ENCODE results near the gene AIP. TPM values are rescaled to one million over a fixed set of nuclear protein-coding genes. Genes with fewer than 3 reads are reported as not detected.

AIP gene
- total RNA-seq (2022; extraction: Qiagen RNA extraction): 40.6 to 43.2 TPM (median 43.0 TPM) in 5 replicates

GRCh38 chr11:67482827-67483798, at the start of gene AIP:
Gene AIP (plus strand): TSS chr11:67483026. CDS start chr11:67483159, 133 bp downstream.

GRCh38 chr11:67437082-67437808, 45.6 kb upstream of the AIP start, which contains the start of gene PTPRCAP:
Gene PTPRCAP (minus strand): TSS chr11:67437682. CDS start chr11:67437619, 63 bp downstream.

GRCh38 chr11:67452141-67452952, 30.5 kb upstream of the AIP start, which contains the start of gene GPR152:
Gene GPR152 (minus strand): TSS chr11:67452729. CDS start chr11:67452724, 5 bp downstream.

GRCh38 chr11:67455054-67455453, 27.8 kb upstream of the AIP start, which contains the start of gene CABP4:
Gene CABP4 (plus strand): TSS chr11:67455354. CDS start chr11:67455424, 70 bp downstream.

DNA sequence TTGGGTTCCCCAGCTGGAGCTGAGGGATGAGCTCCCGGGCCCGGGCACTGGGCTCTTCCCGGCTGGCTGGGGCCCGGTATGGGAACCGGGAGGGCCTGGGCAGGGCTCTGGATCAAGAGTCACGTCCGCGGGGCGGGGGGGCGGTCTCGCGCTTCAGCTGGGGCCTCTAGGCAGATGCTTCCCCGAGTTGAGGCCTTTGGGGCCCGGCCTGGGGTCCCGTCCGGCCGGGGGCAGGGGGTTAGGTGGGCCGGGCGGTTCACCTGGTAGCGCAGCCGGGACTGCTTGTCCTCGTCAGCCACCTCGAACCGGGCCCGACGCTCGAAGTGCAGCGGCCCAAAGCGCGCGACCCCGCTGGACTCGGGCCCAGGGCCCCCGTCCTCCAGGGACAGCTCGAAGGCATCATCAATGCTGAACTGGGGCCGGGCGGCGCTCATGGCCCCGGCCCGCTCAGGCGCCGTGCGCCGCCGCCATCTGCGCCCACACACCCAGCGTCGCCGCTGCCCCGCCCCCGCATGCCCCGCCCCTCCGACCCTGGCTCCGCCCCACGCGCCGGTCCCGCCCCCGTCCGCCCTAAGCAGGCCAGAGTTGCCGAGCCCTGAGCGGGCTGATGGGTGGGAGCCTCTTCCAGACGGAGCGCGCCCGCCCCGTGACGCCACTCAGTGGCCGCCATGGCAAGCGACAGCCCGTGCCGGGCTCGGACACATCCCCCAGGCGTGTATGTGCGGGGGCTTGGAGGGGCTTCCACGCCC, 13.9 kb upstream of the AIP start, which contains the start of gene TMEM134:
TMEM134 (minus strand) TSS at position 493 of the 749 bp plus-strand sequence; CDS start at position 434, 59 bp downstream.

DNA sequence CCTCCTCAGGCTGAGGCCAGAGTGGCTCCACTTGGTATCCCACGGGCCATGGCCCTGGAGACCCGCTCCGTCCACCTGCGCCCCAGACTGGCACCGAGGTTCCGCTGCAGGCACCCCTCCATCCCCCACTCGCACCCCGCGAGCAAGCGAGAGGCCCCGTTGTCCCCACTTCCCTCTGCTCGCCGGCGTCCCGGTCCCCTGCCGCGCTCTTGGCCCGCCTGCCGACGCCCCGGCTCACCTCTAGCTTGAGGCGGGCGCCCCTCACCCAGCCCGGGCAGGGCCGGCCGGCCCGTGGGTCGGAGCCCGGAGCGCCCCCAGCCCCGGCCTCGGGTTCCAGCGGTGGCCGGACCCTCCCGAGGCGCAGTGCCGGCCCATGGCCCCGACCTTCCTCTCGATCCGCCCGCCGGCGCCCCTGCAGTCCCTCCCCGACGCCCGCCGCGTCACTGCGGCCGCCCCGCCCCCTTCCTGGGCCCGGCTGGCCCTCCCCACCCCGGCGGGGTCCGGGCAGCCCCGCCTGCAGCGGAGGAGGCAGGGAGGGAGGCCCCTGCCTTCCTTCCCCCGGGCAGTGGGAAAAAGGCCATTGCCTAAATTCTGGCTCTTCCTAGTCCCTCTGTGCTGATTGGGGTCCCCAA, 22.2 kb downstream of the AIP start, which contains the start of gene PITPNM1:
PITPNM1 (minus strand) TSS at position 414 of the 632 bp plus-strand sequence. CDS start 1,183 bp downstream, outside the sequence.

GRCh38 chr11:67507864-67508485, 25.1 kb downstream of the AIP start, which contains the start of gene CDK2AP2:
Gene CDK2AP2 (minus strand): TSS chr11:67508162. CDS start chr11:67508082, 80 bp downstream.

GRCh38 chr11:67522844-67523555, 40.2 kb downstream of the AIP start, which contains the start of gene CABP2:
Gene CABP2 (minus strand): TSS chr11:67523446. CDS start chr11:67523326, 120 bp downstream.

Other genes with a start within 250 kb of the AIP start
- gene GRK2, start 216.6 kb upstream of the AIP start, total RNA-seq (2022; extraction: Qiagen RNA extraction): 21.3 to 34.9 TPM (median 32.5 TPM) in 5 replicates
- 13.3 to 25.0 TPM (median 22.5 TPM) in 5 replicates for gene ANKRD13D, start 193.7 kb upstream of the AIP start, total RNA-seq (2022; extraction: Qiagen RNA extraction)
- 16.4 to 20.9 TPM (median 18.4 TPM) in 5 replicates for gene SSH3, start 179.5 kb upstream of the AIP start, total RNA-seq (2022; extraction: Qiagen RNA extraction)
- 172 to 195 TPM (median 183 TPM) in 5 replicates for gene POLD4, start 129.5 kb upstream of the AIP start, total RNA-seq (2022; extraction: Qiagen RNA extraction)
- 28.8 to 36.7 TPM (median 32.5 TPM) in 5 replicates for gene CLCF1, start 109.4 kb upstream of the AIP start, total RNA-seq (2022; extraction: Qiagen RNA extraction)
- 17.4 to 25.4 TPM (median 23.1 TPM) in 5 replicates for gene RAD9A, start 91.0 kb upstream of the AIP start, total RNA-seq (2022; extraction: Qiagen RNA extraction)
- 264 to 298 TPM (median 276 TPM) in 5 replicates for gene PPP1CA, start 81.2 kb upstream of the AIP start, total RNA-seq (2022; extraction: Qiagen RNA extraction)
- 0.07 to 0.22 TPM (median 0.12 TPM) in 4 of 5 replicates, not detected in the other for gene TBC1D10C, start 78.9 kb upstream of the AIP start, total RNA-seq (2022; extraction: Qiagen RNA extraction)
- gene CARNS1, start 67.3 kb upstream of the AIP start, total RNA-seq (2022; extraction: Qiagen RNA extraction): 0.03 to 0.16 TPM (median 0.11 TPM) in 5 replicates
- 37.3 to 50.0 TPM (median 48.8 TPM) in 5 replicates for gene RPS6KB2, start 54.5 kb upstream of the AIP start, total RNA-seq (2022; extraction: Qiagen RNA extraction)
- 0.18 to 0.39 TPM (median 0.28 TPM) in 5 replicates for gene PTPRCAP, start 45.3 kb upstream of the AIP start, total RNA-seq (2022; extraction: Qiagen RNA extraction)
- 42.1 to 61.9 TPM (median 59.9 TPM) in 5 replicates for gene CORO1B, start 39.5 kb upstream of the AIP start, total RNA-seq (2022; extraction: Qiagen RNA extraction)
- gene GPR152, start 30.3 kb upstream of the AIP start, total RNA-seq (2022; extraction: Qiagen RNA extraction): 0.07 TPM in 1 of 5 replicates, not detected in the others
- not detected in 5 replicates for gene CABP4, start 27.7 kb upstream of the AIP start, total RNA-seq (2022; extraction: Qiagen RNA extraction)
- gene TMEM134, start 13.8 kb upstream of the AIP start, total RNA-seq (2022; extraction: Qiagen RNA extraction): 37.1 to 67.8 TPM (median 58.9 TPM) in 5 replicates
- gene PITPNM1, start 22.3 kb downstream of the AIP start, total RNA-seq (2022; extraction: Qiagen RNA extraction): 21.8 to 40.9 TPM (median 38.0 TPM) in 5 replicates
- gene CDK2AP2, start 25.1 kb downstream of the AIP start, total RNA-seq (2022; extraction: Qiagen RNA extraction): 57.8 to 84.5 TPM (median 82.5 TPM) in 5 replicates
- not detected in 5 replicates for gene CABP2, start 40.4 kb downstream of the AIP start, total RNA-seq (2022; extraction: Qiagen RNA extraction)
- 1,418 to 1,585 TPM (median 1,568 TPM) in 5 replicates for gene GSTP1, start 100.8 kb downstream of the AIP start, total RNA-seq (2022; extraction: Qiagen RNA extraction)
- 130 to 145 TPM (median 142 TPM) in 5 replicates for gene NDUFV1, start 123.9 kb downstream of the AIP start, total RNA-seq (2022; extraction: Qiagen RNA extraction)
- gene NUDT8, start 146.9 kb downstream of the AIP start, total RNA-seq (2022; extraction: Qiagen RNA extraction): 8.5 to 12.6 TPM (median 11.3 TPM) in 5 replicates
- gene TBX10, start 156.7 kb downstream of the AIP start, total RNA-seq (2022; extraction: Qiagen RNA extraction): not detected in 5 replicates
- gene ACY3, start 167.7 kb downstream of the AIP start, total RNA-seq (2022; extraction: Qiagen RNA extraction): 0.89 to 1.7 TPM (median 1.1 TPM) in 5 replicates
- gene ALDH3B2, start 191.6 kb downstream of the AIP start, total RNA-seq (2022; extraction: Qiagen RNA extraction): 0.04 to 0.06 TPM (median 0.06 TPM) in 3 of 5 replicates, not detected in the others

All from A549 treated with dexamethasone at 1 μM for 4 hours (cell line).